HEK293 (cell line): ENCODE measurements around the gene CDK8.

Experiments
- CTCF ChIA-PET: fragments of 350-600 bp; formaldehyde crosslinking; extraction: SDS; loops from one replicate; lab custom pipeline; 2021; ENCODE audit warnings: antibody characterized with exemption; lab: Yijun Ruan, JAX
- POLR2A ChIA-PET: fragments of 300-600 bp; formaldehyde crosslinking; extraction: SDS; loops from one replicate; lab custom pipeline; 2020; ENCODE audit warnings: antibody characterized with exemption, inconsistent platforms; lab: Yijun Ruan, JAX
- H3K27ac ChIP-seq: fragments of 200-500 bp; sonication (Bioruptor generic); 2 replicates; pipeline ENCODE4 v1.5.1; 2014; ENCODE audit warnings: low read depth, low read length, control low read depth, inconsistent platforms; ENCODE audit errors: extremely low read depth
- H3K36me3 ChIP-seq, 2 experiments: fragments of 200-500 bp in 1 of 2; sonication (Bioruptor generic) in 1 of 2; 1 replicate in 1 of 2; 2 replicates in 1 of 2; pipeline ENCODE4 v1.5.1; 2014 to 2017; ENCODE audit warnings: inconsistent platforms in 2 of 2, low read length in 2 of 2; ENCODE audit not compliant: control insufficient read depth in 2 of 2, insufficient read depth in 1 of 2
- H3K4me1 ChIP-seq: fragments of 200-500 bp; sonication (Bioruptor generic); 2 replicates; pipeline ENCODE4 v1.5.1; 2014; ENCODE audit warnings: mild to moderate bottlenecking, low read length, inconsistent platforms; ENCODE audit not compliant: control insufficient read depth, insufficient read depth
- H3K4me3 ChIP-seq: 2 replicates; pipeline ENCODE4 v1.5.1; 2011; ENCODE audit warnings: low read depth, mild to moderate bottlenecking, control low read depth, low read length, moderate library complexity
- H3K9me3 ChIP-seq: fragments of 200-500 bp; sonication (Bioruptor generic); 2 replicates; pipeline ENCODE4 v1.5.1; 2014; ENCODE audit warnings: low read depth, low read length, inconsistent platforms; ENCODE audit not compliant: control insufficient read depth, insufficient read depth
- ATF2 ChIP-seq: fragments of 450-650 bp; formaldehyde crosslinking; IDR thresholded peaks from 2 replicates; pipeline ENCODE4 v1.5.1; 2016; ENCODE audit warnings: missing biosample characterization, missing genetic modification characterization, low read depth
- HOXA7 ChIP-seq: sonication (generic); formaldehyde crosslinking; IDR thresholded peaks from 2 replicates; pipeline ENCODE4 v1.8.1; 2022; ENCODE audit warnings: missing genetic modification reagents, borderline replicate concordance
- SCRT1 ChIP-seq: fragments of 450-650 bp; formaldehyde crosslinking; IDR thresholded peaks from 2 replicates; pipeline ENCODE4 v1.5.1; 2016; ENCODE audit warnings: missing biosample characterization, missing genetic modification characterization, borderline replicate concordance
- ZFP3 ChIP-seq: fragments of 450-650 bp; formaldehyde crosslinking; IDR thresholded peaks from 2 replicates; pipeline ENCODE4 v1.5.1; 2016; ENCODE audit warnings: low read depth, missing biosample characterization, missing genetic modification characterization
- ZIC2 ChIP-seq: fragments of 450-650 bp; formaldehyde crosslinking; IDR thresholded peaks from 2 replicates; pipeline ENCODE4 v1.5.1; 2016; ENCODE audit warnings: missing biosample characterization, missing genetic modification characterization
- ZNF10 ChIP-seq: fragments of 450-650 bp; formaldehyde crosslinking; IDR thresholded peaks from 2 replicates; pipeline ENCODE4 v1.5.1; 2017; ENCODE audit warnings: missing biosample characterization, missing genetic modification characterization
- ZNF114 ChIP-seq: fragments of 450-650 bp; formaldehyde crosslinking; IDR thresholded peaks from 2 replicates; pipeline ENCODE4 v1.5.0; 2017; ENCODE audit warnings: missing biosample characterization, missing genetic modification characterization
- ZNF155 ChIP-seq: fragments of 450-650 bp; formaldehyde crosslinking; IDR thresholded peaks from 2 replicates; pipeline ENCODE4 v1.5.1; 2016; ENCODE audit warnings: missing biosample characterization, missing genetic modification characterization
- ZNF175 ChIP-seq: fragments of 450-650 bp; formaldehyde crosslinking; IDR thresholded peaks from 2 replicates; pipeline ENCODE4 v1.5.1; 2016; ENCODE audit warnings: missing biosample characterization, missing genetic modification characterization
- ZNF223 ChIP-seq: fragments of 450-650 bp; formaldehyde crosslinking; IDR thresholded peaks from 2 replicates; pipeline ENCODE4 v1.5.1; 2016; ENCODE audit warnings: missing biosample characterization, missing genetic modification characterization
- ZNF302 ChIP-seq: fragments of 450-650 bp; formaldehyde crosslinking; IDR thresholded peaks from 2 replicates; pipeline ENCODE4 v1.5.1; 2016; ENCODE audit warnings: missing biosample characterization, missing genetic modification characterization, low read depth
- ZNF341 ChIP-seq: fragments of 450-650 bp; formaldehyde crosslinking; IDR thresholded peaks from 2 replicates; pipeline ENCODE4; 2016; ENCODE audit warnings: low read depth, missing biosample characterization, missing genetic modification characterization
- ZNF48 ChIP-seq: fragments of 450-650 bp; formaldehyde crosslinking; IDR thresholded peaks from 2 replicates; pipeline ENCODE4 v1.5.1; 2016; ENCODE audit warnings: missing biosample characterization, missing genetic modification characterization
- ZNF501 ChIP-seq: fragments of 450-650 bp; formaldehyde crosslinking; IDR thresholded peaks from 2 replicates; pipeline ENCODE4 v1.5.1; 2016; ENCODE audit warnings: missing biosample characterization, missing genetic modification characterization
- ZNF514 ChIP-seq: fragments of 450-650 bp; formaldehyde crosslinking; IDR thresholded peaks from 2 replicates; pipeline ENCODE4 v1.5.1; 2016; ENCODE audit warnings: missing biosample characterization, missing genetic modification characterization
- ZNF558 ChIP-seq: fragments of 450-650 bp; formaldehyde crosslinking; IDR thresholded peaks from 2 replicates; pipeline ENCODE4 v1.5.1; 2016; ENCODE audit warnings: missing biosample characterization, missing genetic modification characterization
- ZNF571 ChIP-seq: fragments of 450-650 bp; formaldehyde crosslinking; IDR thresholded peaks from 2 replicates; pipeline ENCODE4 v1.5.0; 2017; ENCODE audit warnings: missing biosample characterization, missing genetic modification characterization
- ZNF658 ChIP-seq: fragments of 450-650 bp; formaldehyde crosslinking; IDR thresholded peaks from 2 replicates; pipeline ENCODE4; 2016; ENCODE audit warnings: missing biosample characterization, missing genetic modification characterization
- ZNF768 ChIP-seq: fragments of 450-650 bp; formaldehyde crosslinking; IDR thresholded peaks from 2 replicates; pipeline ENCODE4 v1.5.1; 2018; ENCODE audit warnings: missing biosample characterization, mild to moderate bottlenecking, missing genetic modification characterization
- ZSCAN23 ChIP-seq: fragments of 450-650 bp; formaldehyde crosslinking; IDR thresholded peaks from 2 replicates; pipeline ENCODE4 v1.5.1; 2016; ENCODE audit warnings: missing biosample characterization, missing genetic modification characterization
- TF ChIP-seq, protein P1 (sequence below): fragments of 450-650 bp; formaldehyde crosslinking; conservative IDR thresholded peaks from 2 replicates; pipeline ENCODE4 v1.5.1; 2016; ENCODE audit warnings: low read depth, missing biosample characterization, missing genetic modification characterization
- TF ChIP-seq, protein P2 (sequence below): fragments of 450-650 bp; formaldehyde crosslinking; IDR thresholded peaks from 2 replicates; pipeline ENCODE4 v1.5.1; 2016; ENCODE audit warnings: missing biosample characterization, missing genetic modification characterization
- TF ChIP-seq, protein P3 (sequence below): fragments of 450-650 bp; formaldehyde crosslinking; IDR thresholded peaks from 2 replicates; pipeline ENCODE4 v1.5.1; 2016; ENCODE audit warnings: missing biosample characterization, missing genetic modification characterization

CDK8 gene

DNA sequence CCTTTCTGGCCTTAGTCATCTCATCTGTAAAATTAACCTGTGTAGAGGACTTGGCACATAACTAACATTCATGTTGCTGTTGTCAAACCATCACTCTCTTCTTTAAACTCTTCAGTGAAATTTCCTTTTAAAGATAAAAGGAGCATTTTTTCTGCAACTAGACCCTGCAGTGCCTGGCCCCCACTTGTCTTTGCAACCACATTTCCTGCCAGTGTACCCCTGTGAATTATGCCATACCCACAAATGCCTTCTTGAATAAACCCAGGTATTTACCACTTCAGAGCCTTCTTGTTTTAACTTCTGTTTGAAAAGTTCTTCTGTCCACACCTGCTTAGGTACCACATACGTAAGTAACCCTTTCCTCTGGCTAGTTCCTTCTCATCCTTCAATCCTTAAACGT, 118.8 kb downstream of the CDK8 start:
- POLR2A ChIA-PET: no interaction called here

GRCh38 chr13:26376430-26376829, 122.5 kb downstream of the CDK8 start:
- H3K27ac ChIP-seq: no peak overlapping the region
- no peaks in the 10 kb centered on the region for H3K9me3 ChIP-seq
- ChIA-PET CTCF (interaction anchor here (0.6 to 1.2 kb wide), 4 partner anchors 18 to 322 kb away, joined by 3 to 4 read pairs (median 4); no protein-coding TSS in a partner anchor), POLR2A (no interaction called here)
- H3K36me3 ChIP-seq: no peaks in the 10 kb centered on the region
- TF ChIP-seq ZNF768 (tag by site-specific recombination): no peak
- no peak for TF ChIP-seq ZNF302
- TF ChIP-seq ZNF175 (tag by site-specific recombination): no peak
- TF ChIP-seq, protein P1, sequence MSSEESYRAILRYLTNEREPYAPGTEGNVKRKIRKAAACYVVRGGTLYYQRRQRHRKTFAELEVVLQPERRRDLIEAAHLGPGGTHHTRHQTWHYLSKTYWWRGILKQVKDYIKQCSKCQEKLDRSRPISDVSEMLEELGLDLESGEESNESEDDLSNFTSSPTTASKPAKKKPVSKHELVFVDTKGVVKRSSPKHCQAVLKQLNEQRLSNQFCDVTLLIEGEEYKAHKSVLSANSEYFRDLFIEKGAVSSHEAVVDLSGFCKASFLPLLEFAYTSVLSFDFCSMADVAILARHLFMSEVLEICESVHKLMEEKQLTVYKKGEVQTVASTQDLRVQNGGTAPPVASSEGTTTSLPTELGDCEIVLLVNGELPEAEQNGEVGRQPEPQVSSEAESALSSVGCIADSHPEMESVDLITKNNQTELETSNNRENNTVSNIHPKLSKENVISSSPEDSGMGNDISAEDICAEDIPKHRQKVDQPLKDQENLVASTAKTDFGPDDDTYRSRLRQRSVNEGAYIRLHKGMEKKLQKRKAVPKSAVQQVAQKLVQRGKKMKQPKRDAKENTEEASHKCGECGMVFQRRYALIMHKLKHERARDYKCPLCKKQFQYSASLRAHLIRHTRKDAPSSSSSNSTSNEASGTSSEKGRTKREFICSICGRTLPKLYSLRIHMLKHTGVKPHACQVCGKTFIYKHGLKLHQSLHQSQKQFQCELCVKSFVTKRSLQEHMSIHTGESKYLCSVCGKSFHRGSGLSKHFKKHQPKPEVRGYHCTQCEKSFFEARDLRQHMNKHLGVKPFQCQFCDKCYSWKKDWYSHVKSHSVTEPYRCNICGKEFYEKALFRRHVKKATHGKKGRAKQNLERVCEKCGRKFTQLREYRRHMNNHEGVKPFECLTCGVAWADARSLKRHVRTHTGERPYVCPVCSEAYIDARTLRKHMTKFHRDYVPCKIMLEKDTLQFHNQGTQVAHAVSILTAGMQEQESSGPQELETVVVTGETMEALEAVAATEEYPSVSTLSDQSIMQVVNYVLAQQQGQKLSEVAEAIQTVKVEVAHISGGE (tag by site-specific recombination): no peak
- TF ChIP-seq, protein P2, sequence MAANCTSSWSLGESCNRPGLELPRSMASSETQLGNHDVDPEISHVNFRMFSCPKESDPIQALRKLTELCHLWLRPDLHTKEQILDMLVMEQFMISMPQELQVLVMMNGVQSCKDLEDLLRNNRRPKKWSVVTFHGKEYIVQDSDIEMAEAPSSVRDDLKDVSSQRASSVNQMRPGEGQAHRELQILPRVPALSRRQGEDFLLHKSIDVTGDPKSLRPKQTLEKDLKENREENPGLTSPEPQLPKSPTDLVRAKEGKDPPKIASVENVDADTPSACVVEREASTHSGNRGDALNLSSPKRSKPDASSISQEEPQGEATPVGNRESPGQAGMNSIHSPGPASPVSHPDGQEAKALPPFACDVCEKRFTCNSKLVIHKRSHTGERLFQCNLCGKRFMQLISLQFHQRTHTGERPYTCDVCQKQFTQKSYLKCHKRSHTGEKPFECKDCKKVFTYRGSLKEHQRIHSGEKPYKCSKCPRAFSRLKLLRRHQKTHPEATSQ (tag by site-specific recombination): no peak
- no peak for TF ChIP-seq ZNF514 (tag by site-specific recombination)
- no peak for TF ChIP-seq ZFP3
- no peak for TF ChIP-seq ZNF571
- TF ChIP-seq ZNF223 (tag by site-specific recombination): no peak
- no peak for TF ChIP-seq ATF2 (tag by site-specific recombination)
- TF ChIP-seq, protein P3, sequence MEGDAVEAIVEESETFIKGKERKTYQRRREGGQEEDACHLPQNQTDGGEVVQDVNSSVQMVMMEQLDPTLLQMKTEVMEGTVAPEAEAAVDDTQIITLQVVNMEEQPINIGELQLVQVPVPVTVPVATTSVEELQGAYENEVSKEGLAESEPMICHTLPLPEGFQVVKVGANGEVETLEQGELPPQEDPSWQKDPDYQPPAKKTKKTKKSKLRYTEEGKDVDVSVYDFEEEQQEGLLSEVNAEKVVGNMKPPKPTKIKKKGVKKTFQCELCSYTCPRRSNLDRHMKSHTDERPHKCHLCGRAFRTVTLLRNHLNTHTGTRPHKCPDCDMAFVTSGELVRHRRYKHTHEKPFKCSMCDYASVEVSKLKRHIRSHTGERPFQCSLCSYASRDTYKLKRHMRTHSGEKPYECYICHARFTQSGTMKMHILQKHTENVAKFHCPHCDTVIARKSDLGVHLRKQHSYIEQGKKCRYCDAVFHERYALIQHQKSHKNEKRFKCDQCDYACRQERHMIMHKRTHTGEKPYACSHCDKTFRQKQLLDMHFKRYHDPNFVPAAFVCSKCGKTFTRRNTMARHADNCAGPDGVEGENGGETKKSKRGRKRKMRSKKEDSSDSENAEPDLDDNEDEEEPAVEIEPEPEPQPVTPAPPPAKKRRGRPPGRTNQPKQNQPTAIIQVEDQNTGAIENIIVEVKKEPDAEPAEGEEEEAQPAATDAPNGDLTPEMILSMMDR (tag by site-specific recombination): no peak
- no peak overlapping the region for H3K4me3 ChIP-seq
- no peaks in the 10 kb centered on the region for H3K4me1 ChIP-seq

More for the DNA sequence above, 118.8 kb downstream of the CDK8 start:
- TF ChIP-seq ZNF155: no peak
- no peak for TF ChIP-seq ZSCAN23 (tag by site-specific recombination)
- no peak for TF ChIP-seq SCRT1 (tag by site-specific recombination)
- TF ChIP-seq ZNF48 (tag by site-specific recombination): no peak
- no peak for TF ChIP-seq ZNF10
- TF ChIP-seq ZNF175 (tag by site-specific recombination): no peak
- TF ChIP-seq HOXA7 (CRISPR knock-in tag): no peak
- TF ChIP-seq ZNF341 (tag by site-specific recombination): no peak
- TF ChIP-seq ZNF558 (tag by site-specific recombination): no peak
- TF ChIP-seq ZIC2 (tag by site-specific recombination): no peak
- TF ChIP-seq ZNF114 (tag by site-specific recombination): no peak
- TF ChIP-seq ZNF501 (tag by site-specific recombination): no peak
- TF ChIP-seq ZNF658 (tag by site-specific recombination): no peak
- Histone ChIP-seq H3K9me3 (no peaks in the 10 kb centered on the region), H3K36me3 (no peaks in the 10 kb centered on the region), H3K27ac (no peak overlapping the region), H3K4me3 (no peak overlapping the region), H3K4me1 (no peaks in the 10 kb centered on the region)
- CTCF ChIA-PET: no interaction called here
